Karpas-422 (cell line): Measurements from ENCODE around the gene SBK2. TPM values are rescaled to one million over a fixed set of nuclear protein-coding genes. Genes with fewer than 3 reads are reported as not detected.
"Not testable (repeated sequence)": the region's sequence is repeated elsewhere in the genome, so short reads cannot be mapped to it uniquely, and the experiment has no call there.

Experiments
- DNase-seq: peaks from one replicate; pipeline ENCODE4 v3.0.0-alpha.2; 2015
- H2AFZ ChIP-seq: fragments of 200-600 bp; sonication (generic); 2 replicates; pipeline ENCODE4 v1.6.1; 2014; ENCODE audit warnings: antibody characterized with exemption, low read length, mixed read lengths
- H3K27ac ChIP-seq: fragments of 200-600 bp; sonication (generic); 2 replicates; pipeline ENCODE4 v1.5.1; 2014; ENCODE audit warnings: mild to moderate bottlenecking, low read length, moderate library complexity
- H3K27me3 ChIP-seq: fragments of 200-600 bp; sonication (generic); 2 replicates; pipeline ENCODE4 v1.6.1; 2014; ENCODE audit warnings: low read length, mixed read lengths
- H3K36me3 ChIP-seq: fragments of 200-600 bp; sonication (generic); 2 replicates; pipeline ENCODE4 v1.6.1; 2014; ENCODE audit warnings: low read length, mixed read lengths; ENCODE audit not compliant: insufficient read depth
- H3K4me1 ChIP-seq: fragments of 200-600 bp; sonication (generic); 2 replicates; pipeline ENCODE4 v1.6.1; 2014; ENCODE audit warnings: mild to moderate bottlenecking, low read length, mixed read lengths
- H3K4me2 ChIP-seq: fragments of 200-600 bp; sonication (generic); 2 replicates; pipeline ENCODE4 v1.6.1; 2014; ENCODE audit warnings: low read length, low read depth, mild to moderate bottlenecking; ENCODE audit not compliant: poor library complexity, severe bottlenecking
- H3K4me3 ChIP-seq: fragments of 200-600 bp; sonication (generic); 2 replicates; pipeline ENCODE4 v1.5.1; 2014; ENCODE audit warnings: mild to moderate bottlenecking, antibody characterized with exemption, low read length, mixed read lengths
- H3K79me2 ChIP-seq: fragments of 200-600 bp; sonication (generic); 2 replicates; pipeline ENCODE4 v1.6.1; 2014; ENCODE audit warnings: mild to moderate bottlenecking, low read length, mixed read lengths
- H3K9ac ChIP-seq: fragments of 200-600 bp; sonication (generic); 2 replicates; pipeline ENCODE4 v1.6.0; 2014; ENCODE audit warnings: low read length
- H3K9me2 ChIP-seq: fragments of 200-600 bp; sonication (generic), shearing (Covaris generic); replicated peaks from 2 replicates; pipeline ENCODE4 v1.6.0; 2014; ENCODE audit warnings: mild to moderate bottlenecking, low read length, moderate library complexity; ENCODE audit not compliant: insufficient read depth
- H3K9me3 ChIP-seq: fragments of 300-700, 200-600 bp; sonication (generic); 2 replicates; pipeline ENCODE4 v1.6.1; 2014; ENCODE audit warnings: low read length, mixed read lengths
- H4K20me1 ChIP-seq: fragments of 200-600 bp; sonication (generic); 2 replicates; pipeline ENCODE4 v1.6.1; 2014; ENCODE audit warnings: mild to moderate bottlenecking, antibody characterized with exemption, low read length, low read depth; ENCODE audit not compliant: insufficient read depth
- total RNA-seq: library from RNA; depleted of rRNA; stranded (reverse); fragments of >200 nt; shearing (Covaris generic); gene quantifications from 2 replicates; pipeline ENCODE4 v1.2.3, GENCODE V29; 2014; ENCODE audit warnings: low replicate concordance

Gene SBK2
- total RNA-seq, 1 experiment from 2014 or later: not detected

- Histone ChIP-seq H3K9me2 (no peaks in the 10 kb centered on the region), H2AFZ (peak overlapping the region; percentile 82; the same call in 1 of the 2 replicates), H3K9ac (peak overlapping the region; percentile 62; the same call in 1 of the 2 replicates), H3K9me3 (no peaks in the 10 kb centered on the region), H3K4me3 (peak overlapping the region; percentile 55; the same call in 1 of the 2 replicates), H3K27me3 (no peaks in the 10 kb centered on the region), H3K4me2 (peak overlapping the region; percentile 79), H4K20me1 (no peaks in the 10 kb centered on the region), H3K27ac (no peak overlapping the region), H3K4me1 (peaks cover 6% of the 10 kb centered on the region), H3K36me3 (no peaks in the 10 kb centered on the region), H3K79me2 (no peaks in the 10 kb centered on the region)
- DNase-seq: no peak
Observed at GRCh38 chr19:55504252-55504603, 32.7 kb downstream of the SBK2 start.

GRCh38 chr19:55503502-55504251, 33.3 kb downstream of the SBK2 start:
- peak; percentile 99 for DNase-seq
- Histone ChIP-seq H3K79me2 (no peaks in the 10 kb centered on the region), H3K9me2 (no peaks in the 10 kb centered on the region), H3K36me3 (no peaks in the 10 kb centered on the region), H3K9me3 (no peaks in the 10 kb centered on the region), H2AFZ (peak overlapping the region; percentile 82; the same call in 1 of the 2 replicates), H3K27me3 (no peaks in the 10 kb centered on the region), H3K9ac (peak overlapping the region; percentile 62), H4K20me1 (no peaks in the 10 kb centered on the region), H3K4me2 (peak overlapping the region; percentile 79), H3K27ac (no peak overlapping the region), H3K4me3 (peak overlapping the region; percentile 55; the same call in 1 of the 2 replicates), H3K4me1 (peaks cover 6% of the 10 kb centered on the region)

DNA sequence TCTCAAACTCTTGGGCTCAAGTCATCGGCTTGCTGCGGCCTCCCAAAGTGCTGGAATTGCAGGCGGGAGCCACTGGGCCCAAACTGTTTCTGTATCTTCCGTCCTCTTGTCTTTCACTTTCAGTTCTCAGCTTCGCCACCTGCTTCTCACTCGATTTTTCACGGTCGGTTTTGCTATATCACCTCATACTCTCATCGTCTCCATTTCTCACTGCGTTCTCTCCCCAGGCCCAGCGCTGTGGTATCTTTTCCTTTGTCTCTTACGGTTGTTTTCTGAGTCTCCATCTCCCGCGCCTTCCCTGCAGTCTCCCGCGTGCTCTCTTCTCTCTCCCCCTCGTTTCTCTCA, 33.8 kb downstream of the SBK2 start:
- no peaks in the 10 kb centered on the region for H3K36me3 ChIP-seq
- H3K27me3 ChIP-seq: no peaks in the 10 kb centered on the region
- no peaks in the 10 kb centered on the region for H3K9me3 ChIP-seq
- H3K79me2 ChIP-seq: no peaks in the 10 kb centered on the region
- H4K20me1 ChIP-seq: no peaks in the 10 kb centered on the region
- H3K27ac ChIP-seq: no peak overlapping the region
- peak overlapping the region; percentile 79 for H3K4me2 ChIP-seq
- H3K4me1 ChIP-seq: peaks cover 6% of the 10 kb centered on the region
- no peak overlapping the region; the same call in 1 of the 2 replicates for H2AFZ ChIP-seq
- peak overlapping the region; percentile 42 for H3K9ac ChIP-seq
- H3K9me2 ChIP-seq: no peaks in the 10 kb centered on the region
- no peak for DNase-seq
- no peak overlapping the region; the same call in 1 of the 2 replicates for H3K4me3 ChIP-seq

- DNase-seq: no peak
- no peaks in the 10 kb centered on the region for H3K36me3 ChIP-seq
Observed at GRCh38 chr19:55502197-55502952, 34.6 kb downstream of the SBK2 start.

GRCh38 chr19:55500368-55500952, 36.5 kb downstream of the SBK2 start:
- DNase-seq: no peak

More at GRCh38 chr19:55502197-55502952, 34.6 kb downstream of the SBK2 start:
- Histone ChIP-seq H3K9me3 (no peaks in the 10 kb centered on the region), H3K27ac (no peak overlapping the region), H3K9me2 (no peaks in the 10 kb centered on the region), H3K4me1 (peaks cover 6% of the 10 kb centered on the region), H3K4me2 (no peak overlapping the region), H3K9ac (no peak overlapping the region), H3K27me3 (no peaks in the 10 kb centered on the region), H4K20me1 (no peaks in the 10 kb centered on the region), H3K4me3 (no peak overlapping the region), H3K79me2 (no peaks in the 10 kb centered on the region), H2AFZ (no peak overlapping the region)

DNA sequence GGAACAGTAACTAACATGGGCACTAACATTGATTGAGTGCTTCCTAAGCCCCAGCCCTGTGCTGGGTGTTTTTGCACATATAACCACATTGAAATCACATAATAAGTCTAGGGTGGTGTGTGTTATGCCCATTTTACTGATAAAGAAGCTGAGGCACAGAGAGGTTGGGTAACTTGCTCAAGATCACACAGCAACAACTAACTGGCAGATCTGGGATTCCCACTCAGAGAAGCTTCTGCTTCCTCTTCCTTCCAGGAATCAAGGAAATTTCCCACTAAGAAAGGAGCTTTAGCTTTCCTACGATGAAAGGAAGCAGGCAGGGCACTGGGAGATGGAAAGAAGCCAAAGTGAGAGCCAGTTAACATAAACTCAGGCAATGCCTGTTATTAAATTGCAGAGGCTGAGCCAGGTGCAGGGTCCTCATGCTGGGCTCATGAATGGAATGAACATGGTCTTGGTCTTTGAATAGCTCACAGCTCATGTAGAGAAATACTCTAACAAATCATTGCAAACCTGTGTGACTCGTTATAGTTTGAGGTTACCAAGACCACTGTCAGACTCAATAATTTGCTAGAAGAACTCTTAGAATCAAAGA, 38.6 kb downstream of the SBK2 start:
- Histone ChIP-seq H4K20me1 (no peaks in the 10 kb centered on the region), H3K9me3 (no peaks in the 10 kb centered on the region), H3K79me2 (no peaks in the 10 kb centered on the region), H3K27me3 (no peaks in the 10 kb centered on the region), H3K4me1 (peaks cover 2% of the 10 kb centered on the region), H3K4me2 (no peak overlapping the region), H3K36me3 (no peaks in the 10 kb centered on the region), H3K9me2 (no peaks in the 10 kb centered on the region), H2AFZ (no peak overlapping the region), H3K27ac (no peak overlapping the region), H3K9ac (no peak overlapping the region), H3K4me3 (no peak overlapping the region)
- no peak for DNase-seq

More at GRCh38 chr19:55500368-55500952, 36.5 kb downstream of the SBK2 start:
- H3K9ac ChIP-seq: no peak overlapping the region
- H4K20me1 ChIP-seq: no peaks in the 10 kb centered on the region
- no peak overlapping the region for H3K4me3 ChIP-seq
- H3K27ac ChIP-seq: no peak overlapping the region
- no peak overlapping the region for H3K4me2 ChIP-seq
- H3K9me3 ChIP-seq: no peaks in the 10 kb centered on the region
- peaks cover 6% of the 10 kb centered on the region for H3K4me1 ChIP-seq
- no peaks in the 10 kb centered on the region for H3K27me3 ChIP-seq
- no peaks in the 10 kb centered on the region for H3K9me2 ChIP-seq
- H2AFZ ChIP-seq: no peak overlapping the region
- H3K79me2 ChIP-seq: no peaks in the 10 kb centered on the region
- no peaks in the 10 kb centered on the region for H3K36me3 ChIP-seq

GRCh38 chr19:55497763-55498162, 39.2 kb downstream of the SBK2 start:
- Histone ChIP-seq H3K27me3 (no peaks in the 10 kb centered on the region), H3K9me2 (no peaks in the 10 kb centered on the region), H3K9me3 (no peaks in the 10 kb centered on the region), H3K79me2 (no peaks in the 10 kb centered on the region), H3K4me3 (no peak overlapping the region), H3K9ac (no peak overlapping the region), H3K4me1 (no peaks in the 10 kb centered on the region), H3K36me3 (no peaks in the 10 kb centered on the region), H3K27ac (no peak overlapping the region), H4K20me1 (no peaks in the 10 kb centered on the region), H3K4me2 (no peak overlapping the region), H2AFZ (no peak overlapping the region)
- no peak for DNase-seq

DNA sequence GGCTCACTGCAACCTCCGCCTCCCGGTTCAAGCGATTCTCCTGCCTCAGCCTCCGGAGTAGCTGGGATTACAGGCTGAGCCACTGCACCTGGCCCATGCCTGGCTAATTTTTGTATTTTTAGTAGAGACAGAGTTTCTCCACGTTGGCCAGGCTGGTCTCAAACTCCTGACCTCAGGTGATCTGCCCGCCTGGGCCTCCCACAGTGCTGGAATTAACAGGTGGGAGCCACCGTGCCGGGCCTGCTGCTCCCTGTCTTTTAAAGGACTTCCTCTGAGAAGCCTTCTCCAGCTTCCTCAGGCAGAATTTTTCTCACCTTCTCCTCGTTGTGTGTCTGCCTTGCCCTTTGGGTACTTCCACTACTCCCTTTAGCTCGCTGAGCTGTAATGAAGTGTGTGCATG, 40.1 kb downstream of the SBK2 start:
- H3K36me3 ChIP-seq, H3K9me2 ChIP-seq, H3K9ac ChIP-seq, H3K4me1 ChIP-seq, H3K79me2 ChIP-seq, H3K27me3 ChIP-seq, H4K20me1 ChIP-seq, DNase-seq, H3K4me3 ChIP-seq, H3K4me2 ChIP-seq, H3K27ac ChIP-seq, H3K9me3 ChIP-seq, H2AFZ ChIP-seq: not testable (repeated sequence)
